HG03095 (cell line): ENCODE results near the gene ACTN3.
"Not testable (repeated sequence)": the region's sequence is repeated elsewhere in the genome, so short reads cannot be mapped to it uniquely, and the experiment has no call there.

Experiments
- ATAC-seq: cut with Tn5 transposase; IDR thresholded peaks from one replicate; pipeline ENCODE4 v1.9.1; 2021; ENCODE audit warnings: moderate library complexity; ENCODE audit not compliant: unreplicated experiment

ACTN3 gene

DNA sequence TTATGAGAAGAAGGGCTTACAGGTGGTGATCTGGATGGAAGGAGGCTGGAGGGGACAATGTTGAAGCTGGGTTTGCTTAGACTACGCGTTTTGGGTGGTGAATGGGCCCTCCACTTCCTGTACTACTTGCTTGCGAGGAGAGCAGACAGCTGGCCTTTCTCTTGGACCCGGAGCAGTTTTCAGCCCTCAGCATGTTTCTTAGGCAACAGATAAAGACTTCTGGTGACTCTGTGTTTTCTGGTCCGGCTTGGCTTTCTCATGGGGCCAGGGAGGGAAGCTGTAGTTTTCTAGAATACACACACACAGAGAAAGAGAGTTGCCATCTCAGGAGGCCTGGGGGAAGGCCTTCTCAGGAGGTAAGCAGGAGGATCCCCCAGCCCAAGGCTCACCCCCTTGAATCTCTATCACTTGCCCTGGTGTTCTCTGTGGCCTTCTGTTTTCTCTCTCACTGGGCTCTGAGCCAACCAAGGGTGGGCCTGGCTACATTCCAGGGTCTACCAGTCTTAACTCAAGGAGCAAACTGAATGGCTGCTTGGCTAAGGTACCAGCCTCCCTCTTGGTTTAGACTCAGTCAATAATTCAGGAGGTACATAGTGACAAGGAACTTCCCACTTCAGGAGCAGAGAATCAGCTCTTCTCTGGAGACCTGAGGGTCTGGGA, 48.7 kb downstream of the ACTN3 start:
- no peak for ATAC-seq

GRCh38 chr11:66598993-66599392, 52.3 kb downstream of the ACTN3 start:
- no peak for ATAC-seq

DNA sequence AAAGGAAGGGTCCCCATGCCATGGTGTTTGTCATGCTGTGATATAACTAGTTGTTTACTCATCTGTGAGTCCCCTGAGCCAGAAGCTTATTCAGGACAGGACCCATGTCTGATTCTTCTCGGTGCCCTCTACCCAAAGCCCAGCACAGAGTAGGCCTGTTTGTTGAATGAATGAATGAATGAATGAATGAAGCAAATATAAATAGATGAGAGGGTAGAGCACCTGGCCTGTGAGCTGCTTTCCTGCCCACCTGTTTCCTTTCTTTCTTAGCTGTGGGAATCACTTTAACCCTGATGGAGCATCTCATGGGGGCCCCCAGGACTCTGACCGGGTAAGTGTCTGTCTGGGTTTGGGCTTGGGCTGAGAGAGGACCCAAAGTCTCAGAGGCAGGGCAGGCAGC, 53.5 kb downstream of the ACTN3 start:
- no peak for ATAC-seq

DNA sequence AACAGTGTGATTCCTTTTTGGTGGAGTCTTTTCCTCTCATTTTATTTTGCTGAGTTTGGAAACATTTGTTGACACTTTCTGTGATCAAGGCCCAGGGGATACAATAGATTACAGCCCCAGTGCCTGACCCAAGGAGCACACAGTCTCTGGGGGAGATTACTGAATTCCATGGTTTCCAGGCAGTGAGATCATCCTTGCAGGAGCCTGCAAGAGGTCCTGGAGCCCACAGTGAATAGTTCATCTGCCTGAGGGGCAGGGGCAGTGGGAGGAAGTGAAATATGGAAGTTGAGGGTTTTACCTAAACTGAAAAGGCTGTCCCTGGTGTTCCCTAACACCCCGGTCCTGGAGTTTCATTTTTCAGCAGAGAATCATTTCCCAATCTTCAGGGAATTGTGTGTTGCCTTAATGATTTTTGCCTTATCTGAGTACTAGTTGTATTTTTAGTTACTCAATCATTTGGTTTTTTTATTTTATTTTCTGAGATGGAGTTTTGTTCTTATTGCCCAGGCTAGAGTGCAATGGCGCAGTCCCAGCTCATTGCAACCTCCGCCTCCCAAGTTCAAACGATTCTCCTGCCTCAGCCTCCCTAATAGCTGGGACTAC, 54.0 kb downstream of the ACTN3 start:
- no peak for ATAC-seq

DNA sequence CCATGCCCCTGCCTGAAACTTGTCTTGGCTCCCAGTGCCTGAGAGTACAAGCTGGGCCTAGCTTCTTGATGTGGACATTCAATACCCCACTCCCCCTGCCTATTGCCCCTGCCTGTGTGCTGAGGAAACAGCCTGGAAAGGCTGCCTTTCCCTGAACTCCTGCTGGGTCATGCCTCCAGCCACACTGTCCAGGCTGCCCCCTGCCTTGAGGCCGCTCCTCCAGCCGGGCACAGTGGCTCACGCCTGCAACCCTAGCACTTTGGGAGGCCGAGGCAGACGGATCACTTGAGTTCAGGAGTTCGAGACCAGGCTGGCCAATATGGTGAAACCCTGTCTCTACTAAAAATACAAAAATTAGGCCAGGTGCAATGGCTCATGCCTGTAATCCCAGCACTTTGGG, 56.4 kb downstream of the ACTN3 start:
- no peak for ATAC-seq

GRCh38 chr11:66604155-66604554, 57.5 kb downstream of the ACTN3 start:
- no peak for ATAC-seq

DNA sequence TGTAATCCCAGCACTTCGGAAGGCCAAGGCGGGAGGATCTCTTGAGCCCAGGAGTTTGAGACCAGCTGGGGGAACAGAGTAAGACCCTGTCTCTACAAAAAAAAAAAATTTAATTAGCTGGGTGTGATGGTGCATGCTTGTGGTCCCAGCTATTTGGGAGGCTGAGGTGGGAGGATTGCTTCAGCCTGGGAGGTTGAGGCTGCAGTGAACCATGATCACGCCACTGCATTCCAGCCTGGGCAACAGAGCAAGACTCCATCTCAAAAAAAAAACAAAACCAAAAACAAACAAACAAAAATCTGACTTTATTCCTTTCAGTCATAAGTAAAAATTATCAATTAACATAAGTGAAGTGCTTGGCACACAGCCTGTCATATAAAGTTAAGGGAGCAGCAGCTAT, 59.9 kb downstream of the ACTN3 start:
- ATAC-seq = not testable (repeated sequence)

GRCh38 chr11:66607126-66607834, 60.6 kb downstream of the ACTN3 start:
- ATAC-seq = no peak

DNA sequence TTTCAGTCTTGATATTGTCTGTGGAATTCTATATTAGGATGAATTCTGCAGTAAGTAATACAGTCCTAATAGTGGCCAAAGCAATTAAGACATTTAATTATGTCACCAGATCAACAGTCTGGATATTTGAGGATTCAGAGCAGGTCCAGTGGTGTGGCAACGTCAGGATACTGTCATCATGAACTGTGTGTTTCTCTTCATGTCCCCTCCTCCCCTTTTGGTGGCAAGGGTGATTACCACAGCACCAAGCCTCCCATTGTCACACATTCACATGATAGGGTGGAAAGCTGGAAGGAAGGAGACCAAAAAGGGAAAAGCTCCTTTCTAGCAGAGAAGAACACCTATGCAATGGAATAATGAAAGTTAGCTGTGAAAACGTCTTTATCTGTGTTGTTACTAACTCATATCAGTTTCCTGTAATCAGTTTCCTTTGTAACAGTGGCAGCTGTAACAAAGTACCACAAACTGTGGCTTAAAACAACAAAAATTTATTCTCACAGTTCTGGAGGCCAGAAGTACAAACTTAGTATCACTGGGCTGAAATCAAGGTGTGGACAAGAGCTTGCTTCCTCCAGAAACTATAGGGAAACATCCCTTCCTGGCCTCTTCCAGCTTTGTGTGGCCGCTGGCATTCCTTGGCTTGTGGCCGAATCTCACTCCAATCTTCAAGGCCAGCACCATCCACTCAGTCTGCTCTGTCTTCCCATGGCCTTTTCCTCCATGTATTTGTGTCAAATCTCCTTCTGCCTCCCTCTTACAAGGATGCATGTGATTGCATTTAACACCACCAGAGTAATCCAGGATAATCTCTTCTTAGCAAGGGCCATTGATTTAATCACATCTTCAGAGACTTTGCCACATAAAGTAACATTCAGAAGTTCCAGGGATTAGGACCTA, 63.3 kb downstream of the ACTN3 start:
- no peak for ATAC-seq

GRCh38 chr11:66612458-66612857, 65.8 kb downstream of the ACTN3 start:
- ATAC-seq = no peak
